ENCODE data around the gene LIPE.
A peak's percentile ranks its signal among the peaks of the same experiment; 100 is the strongest.

DNA sequence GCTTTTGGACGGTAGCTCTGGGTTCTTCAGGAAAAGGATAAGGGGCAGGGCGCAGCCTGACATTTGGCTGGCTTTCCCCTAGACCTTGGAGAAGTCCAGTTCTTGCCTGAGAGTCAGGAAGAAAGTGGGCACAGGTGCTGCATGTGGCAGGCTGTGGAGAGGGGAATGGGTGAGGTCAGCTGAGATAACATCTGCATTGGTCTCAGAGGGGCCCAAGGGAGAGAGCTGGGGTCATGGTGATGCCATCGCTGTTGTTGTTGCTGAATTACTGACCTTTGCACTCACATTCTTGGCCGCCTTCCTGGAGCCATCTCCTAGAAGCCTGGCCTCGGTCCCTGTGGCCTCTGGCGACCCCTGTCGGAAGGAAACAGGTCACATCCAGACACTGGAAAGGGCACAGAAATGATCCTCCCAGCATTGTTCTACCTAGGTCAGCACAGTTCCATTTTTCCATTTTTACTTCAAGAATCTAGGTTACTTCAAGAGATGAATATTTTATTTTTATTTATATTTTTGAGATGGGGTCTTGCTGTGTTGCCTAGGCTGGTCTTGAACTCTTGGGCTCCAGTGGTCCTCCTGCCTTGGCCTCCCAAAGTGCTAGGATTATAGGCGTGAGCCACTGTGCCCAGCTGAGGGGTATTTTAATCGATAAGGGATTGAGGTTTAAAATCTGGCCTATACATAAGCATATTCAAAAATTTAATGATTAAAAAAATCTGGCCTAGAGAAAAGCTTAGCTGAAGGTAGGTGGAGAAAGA lies 6.5 kb upstream of the LIPE start:
- TF ChIP-seq, protein P1, sequence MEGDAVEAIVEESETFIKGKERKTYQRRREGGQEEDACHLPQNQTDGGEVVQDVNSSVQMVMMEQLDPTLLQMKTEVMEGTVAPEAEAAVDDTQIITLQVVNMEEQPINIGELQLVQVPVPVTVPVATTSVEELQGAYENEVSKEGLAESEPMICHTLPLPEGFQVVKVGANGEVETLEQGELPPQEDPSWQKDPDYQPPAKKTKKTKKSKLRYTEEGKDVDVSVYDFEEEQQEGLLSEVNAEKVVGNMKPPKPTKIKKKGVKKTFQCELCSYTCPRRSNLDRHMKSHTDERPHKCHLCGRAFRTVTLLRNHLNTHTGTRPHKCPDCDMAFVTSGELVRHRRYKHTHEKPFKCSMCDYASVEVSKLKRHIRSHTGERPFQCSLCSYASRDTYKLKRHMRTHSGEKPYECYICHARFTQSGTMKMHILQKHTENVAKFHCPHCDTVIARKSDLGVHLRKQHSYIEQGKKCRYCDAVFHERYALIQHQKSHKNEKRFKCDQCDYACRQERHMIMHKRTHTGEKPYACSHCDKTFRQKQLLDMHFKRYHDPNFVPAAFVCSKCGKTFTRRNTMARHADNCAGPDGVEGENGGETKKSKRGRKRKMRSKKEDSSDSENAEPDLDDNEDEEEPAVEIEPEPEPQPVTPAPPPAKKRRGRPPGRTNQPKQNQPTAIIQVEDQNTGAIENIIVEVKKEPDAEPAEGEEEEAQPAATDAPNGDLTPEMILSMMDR (conservative IDR thresholded peaks at IDR 0.05; ENCODE audit: low read depth, low read length): peak; percentile 64
- no peak for TF ChIP-seq EZH2 (IDR thresholded peaks at IDR 0.05; ENCODE audit: borderline replicate concordance, low read depth, low read length, poor library complexity, severe bottlenecking)

All from A673 (cell line).